BJ (cell line): ENCODE data around the gene TOM1. TPM values are rescaled to one million over a fixed set of nuclear protein-coding genes. Genes with fewer than 3 reads are reported as not detected.

Source experiments
- CTCF ChIA-PET: fragments of 350-600 bp; formaldehyde crosslinking; extraction: SDS; loops from one replicate; lab custom pipeline; 2021; ENCODE audit warnings: antibody characterized with exemption, inconsistent platforms; lab: Yijun Ruan, JAX
- POLR2A ChIA-PET: fragments of 300-600 bp; sonication (Branson Sonifier 250); formaldehyde crosslinking; extraction: SDS; loops from one replicate; lab custom pipeline; 2021; ENCODE audit warnings: antibody characterized with exemption; lab: Charles Lee
- DNase-seq: peaks from one replicate; pipeline ENCODE4 v3.0.0-alpha.2; 2011; ENCODE audit warnings: low read depth
- H3K27me3 ChIP-seq: 2 replicates; pipeline ENCODE4 v1.6.0; 2011; ENCODE audit warnings: low read length; ENCODE audit not compliant: control insufficient read depth, insufficient read depth
- H3K36me3 ChIP-seq: 2 replicates; pipeline ENCODE4 v1.5.1; 2011; ENCODE audit warnings: low read length; ENCODE audit not compliant: control insufficient read depth, insufficient read depth
- H3K4me3 ChIP-seq: 2 replicates; pipeline ENCODE4 v1.5.1; 2011; ENCODE audit warnings: low read depth, mild to moderate bottlenecking, control low read depth, low read length
- polyA plus RNA-seq: library from polyadenylated mRNA; depleted of rRNA; stranded (reverse); fragments of >200 nt; gene quantifications from 2 replicates; pipeline ENCODE4 v1.2.3, GENCODE V29; 2011
- TF ChIP-seq, protein P1 (sequence below): IDR thresholded peaks from 2 replicates; pipeline ENCODE4 v1.5.1; 2011; ENCODE audit warnings: low read depth, mild to moderate bottlenecking, control low read depth, inconsistent platforms, low read length, moderate library complexity; ENCODE audit not compliant: insufficient read depth

Gene TOM1
- polyA plus RNA-seq, 1 experiment: 124 TPM

DNA sequence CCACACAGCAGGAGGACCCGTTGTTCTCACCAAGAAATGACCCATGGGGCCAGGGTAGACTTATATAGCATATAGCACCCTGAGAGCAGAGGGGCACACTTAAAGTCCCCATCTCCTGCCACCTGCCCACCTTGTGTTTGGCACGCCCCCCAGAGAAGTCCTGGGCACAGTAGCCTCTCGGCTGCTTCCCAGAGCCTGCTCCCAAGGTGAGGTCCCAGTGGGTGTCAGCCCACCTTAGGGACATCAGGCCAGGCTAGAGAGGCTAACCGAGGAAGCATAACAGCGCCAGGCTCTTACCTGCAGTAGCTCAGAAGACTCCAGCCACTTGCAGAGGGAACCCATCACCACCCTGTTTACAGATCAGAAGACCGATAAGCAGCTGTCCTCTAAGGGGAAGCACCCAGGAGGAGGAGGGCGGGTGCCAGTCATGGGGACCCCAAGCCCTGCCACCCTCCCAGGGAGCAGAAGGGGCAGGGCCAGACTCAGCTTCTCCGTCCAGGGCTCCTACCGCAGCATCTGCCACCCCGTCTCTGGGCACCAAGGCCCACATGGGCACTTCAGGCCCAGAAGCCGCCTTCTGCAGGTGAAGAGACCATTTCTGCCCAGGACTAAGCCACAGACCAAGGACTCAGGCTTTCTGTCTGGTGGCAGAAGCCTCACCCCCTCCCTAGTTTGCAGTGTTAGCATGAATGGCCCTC is 46.3 kb downstream of the TOM1 start:
- CTCF ChIA-PET: no interaction called here
- Histone ChIP-seq H3K4me3 (no peak overlapping the region), H3K36me3 (peaks cover 40% of the 10 kb centered on the region), H3K27me3 (no peaks in the 10 kb centered on the region)
- POLR2A ChIA-PET: no interaction called here
- TF ChIP-seq, protein P1, sequence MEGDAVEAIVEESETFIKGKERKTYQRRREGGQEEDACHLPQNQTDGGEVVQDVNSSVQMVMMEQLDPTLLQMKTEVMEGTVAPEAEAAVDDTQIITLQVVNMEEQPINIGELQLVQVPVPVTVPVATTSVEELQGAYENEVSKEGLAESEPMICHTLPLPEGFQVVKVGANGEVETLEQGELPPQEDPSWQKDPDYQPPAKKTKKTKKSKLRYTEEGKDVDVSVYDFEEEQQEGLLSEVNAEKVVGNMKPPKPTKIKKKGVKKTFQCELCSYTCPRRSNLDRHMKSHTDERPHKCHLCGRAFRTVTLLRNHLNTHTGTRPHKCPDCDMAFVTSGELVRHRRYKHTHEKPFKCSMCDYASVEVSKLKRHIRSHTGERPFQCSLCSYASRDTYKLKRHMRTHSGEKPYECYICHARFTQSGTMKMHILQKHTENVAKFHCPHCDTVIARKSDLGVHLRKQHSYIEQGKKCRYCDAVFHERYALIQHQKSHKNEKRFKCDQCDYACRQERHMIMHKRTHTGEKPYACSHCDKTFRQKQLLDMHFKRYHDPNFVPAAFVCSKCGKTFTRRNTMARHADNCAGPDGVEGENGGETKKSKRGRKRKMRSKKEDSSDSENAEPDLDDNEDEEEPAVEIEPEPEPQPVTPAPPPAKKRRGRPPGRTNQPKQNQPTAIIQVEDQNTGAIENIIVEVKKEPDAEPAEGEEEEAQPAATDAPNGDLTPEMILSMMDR: no peak
- DNase-seq: no peak

DNA sequence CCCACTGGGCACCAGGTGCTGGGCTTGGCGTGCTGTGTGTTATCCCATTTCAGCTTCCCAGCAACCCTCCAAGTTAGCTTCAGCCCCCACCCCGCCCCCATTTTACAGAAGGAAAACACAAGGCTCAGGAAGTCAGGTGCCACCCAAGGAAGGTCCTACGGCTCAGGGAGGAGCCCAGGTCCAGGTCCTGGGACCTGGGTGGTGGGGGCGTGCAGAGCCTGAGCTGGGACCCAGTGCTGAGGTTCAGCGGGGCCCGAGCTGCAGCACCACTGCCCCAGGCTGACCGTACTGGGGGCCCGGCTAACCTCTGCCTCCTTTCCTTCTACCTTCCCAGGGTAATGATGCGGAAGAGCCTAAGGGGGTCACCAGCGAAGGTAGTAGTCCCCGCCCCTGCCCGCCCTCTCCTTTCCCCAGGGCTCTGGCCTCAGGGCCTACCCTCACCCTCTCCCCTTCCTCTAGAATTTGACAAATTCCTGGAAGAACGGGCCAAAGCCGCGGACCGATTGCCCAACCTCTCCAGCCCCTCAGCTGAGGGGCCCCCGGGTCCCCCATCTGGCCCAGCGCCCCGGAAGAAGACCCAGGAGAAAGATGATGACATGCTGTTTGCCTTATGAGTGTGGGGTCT is 47.0 kb downstream of the TOM1 start:
- CTCF ChIA-PET: no interaction called here
- POLR2A ChIA-PET: no interaction called here
- no peak overlapping the region for H3K4me3 ChIP-seq

DNA sequence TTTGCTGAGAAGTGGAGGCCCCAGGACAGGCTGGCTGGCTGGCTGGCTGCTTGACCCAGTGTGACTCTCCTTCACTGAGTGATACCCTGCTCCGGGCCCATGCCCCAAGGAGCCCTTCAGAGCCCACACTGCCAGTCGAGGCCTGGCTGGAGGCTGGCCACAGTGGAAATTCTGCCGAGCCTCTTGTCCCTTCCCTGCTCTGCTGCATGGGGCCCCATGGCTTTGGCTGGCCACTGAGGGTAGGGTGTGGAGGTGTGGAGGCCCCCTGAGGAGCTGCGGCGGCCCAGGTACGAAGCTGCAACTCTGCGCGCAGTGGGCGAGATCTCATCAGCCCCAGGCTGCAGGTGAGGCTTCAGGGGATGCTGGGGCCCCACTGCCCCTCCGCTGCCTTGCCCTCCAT is 47.8 kb downstream of the TOM1 start:
- ChIA-PET CTCF (interaction anchor here (2.2 kb wide), 1 partner anchor 83 kb away, joined by 6 read pairs; no protein-coding TSS in a partner anchor), POLR2A (no interaction called here)
- TF ChIP-seq, protein P1: no peak
- no peak overlapping the region for H3K4me3 ChIP-seq
- H3K27me3 ChIP-seq: no peaks in the 10 kb centered on the region
- DNase-seq: no peak
- H3K36me3 ChIP-seq: peaks cover 31% of the 10 kb centered on the region

More for the DNA sequence above, 47.0 kb downstream of the TOM1 start:
- TF ChIP-seq, protein P1: no peak
- Histone ChIP-seq H3K27me3 (no peaks in the 10 kb centered on the region), H3K36me3 (peaks cover 35% of the 10 kb centered on the region)
- no peak for DNase-seq

DNA sequence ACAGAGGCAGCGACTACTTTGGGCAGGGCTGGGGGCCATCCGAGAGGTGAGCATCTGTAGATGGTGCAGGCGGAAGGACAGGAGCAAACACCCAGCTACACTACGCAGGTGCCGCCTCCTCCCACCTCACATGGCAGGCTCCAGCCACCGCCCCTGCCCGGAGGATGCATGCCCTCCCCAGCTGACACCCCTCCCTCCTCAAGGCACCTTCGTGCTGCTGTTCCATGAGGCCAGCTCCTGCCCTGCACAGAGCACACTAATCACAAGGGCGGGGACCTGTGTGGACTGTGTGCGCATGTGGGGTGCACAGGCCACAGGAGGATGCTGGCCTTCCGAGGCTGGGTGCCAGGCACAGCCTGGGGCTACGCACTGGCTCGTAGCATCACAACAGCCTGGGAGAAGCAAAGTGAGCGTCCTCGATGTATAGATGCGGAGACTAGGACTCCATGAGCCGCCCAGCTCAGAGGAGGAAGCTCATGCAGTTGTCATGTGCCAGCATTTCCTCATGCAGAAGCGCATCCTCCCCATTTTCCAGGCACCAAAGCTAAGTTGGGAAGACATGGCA is 48.4 kb downstream of the TOM1 start:
- Histone ChIP-seq H3K27me3 (no peaks in the 10 kb centered on the region), H3K4me3 (no peak overlapping the region), H3K36me3 (peaks cover 28% of the 10 kb centered on the region)
- ChIA-PET POLR2A (no interaction called here), CTCF (interaction anchor here (2.2 to 2.4 kb wide), 2 partner anchors 32 to 82 kb away, joined by 5 to 6 read pairs; no protein-coding TSS in a partner anchor)
- no peak for DNase-seq
- TF ChIP-seq, protein P1: no peak

DNA sequence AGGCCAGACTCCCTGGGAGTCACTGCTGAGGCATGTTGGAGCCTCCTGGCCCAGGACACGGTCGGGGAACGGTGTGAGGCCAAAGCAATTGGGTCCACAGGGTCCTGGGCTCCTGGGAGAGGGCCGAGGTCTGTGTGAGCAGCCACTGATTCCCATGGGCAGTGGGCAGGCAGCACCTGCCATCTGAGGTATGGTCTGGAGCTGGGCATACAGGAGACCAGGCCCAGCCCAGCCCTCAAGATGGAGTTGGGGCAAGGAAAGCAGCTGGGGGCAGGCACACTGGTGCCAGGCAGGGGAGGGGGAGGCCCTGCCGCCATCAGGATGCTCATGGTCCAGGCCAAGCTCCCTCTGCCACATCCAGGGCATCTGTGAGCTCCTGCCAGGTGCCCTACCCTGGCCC is 49.0 kb downstream of the TOM1 start:
- H3K36me3 ChIP-seq: peaks cover 25% of the 10 kb centered on the region
- no peak for DNase-seq
- POLR2A ChIA-PET: no interaction called here
- CTCF ChIA-PET: interaction anchor here (2.2 to 2.4 kb wide), 2 partner anchors 32 to 82 kb away, joined by 5 to 6 read pairs; no protein-coding TSS in a partner anchor
- H3K27me3 ChIP-seq: no peaks in the 10 kb centered on the region
- no peak overlapping the region for H3K4me3 ChIP-seq
- TF ChIP-seq, protein P1: no peak
